ENCODE data around the gene ACBD6.
"Not testable (repeated sequence)": the region's sequence is repeated elsewhere in the genome, so short reads cannot be mapped to it uniquely, and the experiment has no call there.

Gene ACBD6

GRCh38 chr1:180415236-180415848 is 87.0 kb downstream of the ACBD6 start:
- no peak for DNase-seq

- DNase-seq: no peak
Observed at GRCh38 chr1:180412583-180412982, 89.8 kb downstream of the ACBD6 start.

- DNase-seq: not testable (repeated sequence)
Observed at GRCh38 chr1:180408128-180408527, 94.2 kb downstream of the ACBD6 start.

- DNase-seq: no peak
Observed at GRCh38 chr1:180407051-180407450, 95.3 kb downstream of the ACBD6 start.

GRCh38 chr1:180402551-180402950 is 99.8 kb downstream of the ACBD6 start:
- DNase-seq: no peak

- DNase-seq: no peak
Observed at GRCh38 chr1:180402001-180402400, 100.4 kb downstream of the ACBD6 start.

GRCh38 chr1:180397175-180397574 is 105.2 kb downstream of the ACBD6 start:
- no peak for DNase-seq

GRCh38 chr1:180392427-180393145 is 109.8 kb downstream of the ACBD6 start:
- no peak for DNase-seq

GRCh38 chr1:180392020-180392419 is 110.4 kb downstream of the ACBD6 start:
- DNase-seq: no peak

GRCh38 chr1:180387413-180387812 is 115.0 kb downstream of the ACBD6 start:
- no peak for DNase-seq

- no peak for DNase-seq
Observed at GRCh38 chr1:180386745-180387367, 115.5 kb downstream of the ACBD6 start.

GRCh38 chr1:180385144-180385543 is 117.2 kb downstream of the ACBD6 start:
- DNase-seq: no peak

GRCh38 chr1:180384286-180385005 is 117.9 kb downstream of the ACBD6 start:
- no peak for DNase-seq

GRCh38 chr1:180382326-180383115 is 119.9 kb downstream of the ACBD6 start:
- DNase-seq: no peak

GRCh38 chr1:180381184-180381580 is 121.2 kb downstream of the ACBD6 start:
- no peak for DNase-seq

GRCh38 chr1:180380259-180381183 is 121.9 kb downstream of the ACBD6 start:
- no peak for DNase-seq

GRCh38 chr1:180376800-180377199 is 125.6 kb downstream of the ACBD6 start:
- no peak for DNase-seq

GRCh38 chr1:180376253-180376652 is 126.1 kb downstream of the ACBD6 start:
- DNase-seq: no peak

GRCh38 chr1:180372728-180373127 is 129.6 kb downstream of the ACBD6 start:
- no peak for DNase-seq

GRCh38 chr1:180370597-180370996 is 131.8 kb downstream of the ACBD6 start:
- no peak for DNase-seq

- DNase-seq: no peak
Observed at GRCh38 chr1:180370188-180370587, 132.2 kb downstream of the ACBD6 start.

- DNase-seq: no peak
Observed at GRCh38 chr1:180369061-180369460, 133.3 kb downstream of the ACBD6 start.

All from NCI-H146 (cell line).